ENCODE data around the gene RACGAP1. TPM values are rescaled to one million over a fixed set of nuclear protein-coding genes. Genes with fewer than 3 reads are reported as not detected.

The RACGAP1 gene
- total RNA-seq, 4 donors from 2014 or later = 13.8 to 20.4 (median 16.2) TPM

DNA sequence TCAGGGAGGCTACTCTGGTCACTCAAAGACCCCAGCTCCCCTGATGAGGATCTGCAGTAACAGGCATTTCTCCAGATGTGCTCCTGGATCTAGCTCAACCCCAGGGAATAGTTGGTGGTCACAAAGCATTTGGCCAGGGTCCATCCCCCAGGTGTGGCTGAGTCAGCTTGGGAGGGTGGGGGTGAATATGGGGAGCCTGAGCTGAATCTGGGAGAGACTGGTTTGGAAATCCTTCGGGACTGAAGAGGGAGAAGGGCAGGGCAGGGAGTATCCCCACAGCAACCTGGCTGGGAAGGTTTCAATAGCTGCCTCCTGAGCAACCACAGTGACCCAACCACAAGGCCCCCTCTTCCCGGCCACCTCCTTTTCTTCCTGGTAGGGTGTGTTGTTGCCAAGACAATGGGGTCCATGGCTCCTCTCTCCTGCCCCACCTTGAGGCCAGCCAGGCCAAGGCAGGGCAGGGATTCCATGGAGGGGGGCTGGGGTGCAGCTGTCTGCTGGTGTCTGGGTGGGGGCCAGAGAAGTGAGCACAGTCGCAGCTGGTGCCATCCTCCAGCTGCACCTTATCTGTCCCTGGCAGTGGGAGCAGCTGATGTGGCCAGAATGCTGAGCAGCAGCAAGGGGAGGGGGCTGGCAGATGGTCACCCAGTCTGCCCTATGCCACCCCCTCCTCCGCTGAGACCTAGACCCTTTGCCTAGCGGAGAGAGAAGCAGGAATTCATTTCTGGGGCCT, 37.6 kb upstream of the RACGAP1 start:
- Histone ChIP-seq H3K4me3 (no peak overlapping the region), H3K9me3 (no peaks in the 10 kb centered on the region), H3K36me3 (no peaks in the 10 kb centered on the region), H3K4me1 (peaks cover 3% of the 10 kb centered on the region), H3K27me3 (no peaks in the 10 kb centered on the region), H3K27ac (no peak overlapping the region)
- no peak for DNase-seq (ENCODE audit: low spot score in 2 of 2)
- 80% methylated on average over 4 of the region's 5 CpGs for WGBS
- TF ChIP-seq POLR2A (IDR thresholded peaks at IDR 0.05) (no peak), EP300 (IDR thresholded peaks at IDR 0.05) (no peak), POLR2AphosphoS5 (IDR thresholded peaks at IDR 0.05) (no peak)
- TF ChIP-seq, protein P1, sequence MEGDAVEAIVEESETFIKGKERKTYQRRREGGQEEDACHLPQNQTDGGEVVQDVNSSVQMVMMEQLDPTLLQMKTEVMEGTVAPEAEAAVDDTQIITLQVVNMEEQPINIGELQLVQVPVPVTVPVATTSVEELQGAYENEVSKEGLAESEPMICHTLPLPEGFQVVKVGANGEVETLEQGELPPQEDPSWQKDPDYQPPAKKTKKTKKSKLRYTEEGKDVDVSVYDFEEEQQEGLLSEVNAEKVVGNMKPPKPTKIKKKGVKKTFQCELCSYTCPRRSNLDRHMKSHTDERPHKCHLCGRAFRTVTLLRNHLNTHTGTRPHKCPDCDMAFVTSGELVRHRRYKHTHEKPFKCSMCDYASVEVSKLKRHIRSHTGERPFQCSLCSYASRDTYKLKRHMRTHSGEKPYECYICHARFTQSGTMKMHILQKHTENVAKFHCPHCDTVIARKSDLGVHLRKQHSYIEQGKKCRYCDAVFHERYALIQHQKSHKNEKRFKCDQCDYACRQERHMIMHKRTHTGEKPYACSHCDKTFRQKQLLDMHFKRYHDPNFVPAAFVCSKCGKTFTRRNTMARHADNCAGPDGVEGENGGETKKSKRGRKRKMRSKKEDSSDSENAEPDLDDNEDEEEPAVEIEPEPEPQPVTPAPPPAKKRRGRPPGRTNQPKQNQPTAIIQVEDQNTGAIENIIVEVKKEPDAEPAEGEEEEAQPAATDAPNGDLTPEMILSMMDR (IDR thresholded peaks at IDR 0.05) = no peak

GRCh38 chr12:50061946-50062686, 36.8 kb upstream of the RACGAP1 start:
- TF ChIP-seq EP300 (IDR thresholded peaks at IDR 0.05) = no peak
- TF ChIP-seq, protein P1 (IDR thresholded peaks at IDR 0.05) = no peak
- no peak for TF ChIP-seq POLR2AphosphoS5 (IDR thresholded peaks at IDR 0.05)
- TF ChIP-seq POLR2A (IDR thresholded peaks at IDR 0.05) = no peak
- Histone ChIP-seq H3K9me3 (no peaks in the 10 kb centered on the region), H3K27me3 (no peaks in the 10 kb centered on the region), H3K4me1 (peaks cover 6% of the 10 kb centered on the region), H3K36me3 (no peaks in the 10 kb centered on the region), H3K27ac (no peak overlapping the region), H3K4me3 (no peak overlapping the region)
- DNase-seq (ENCODE audit: low spot score in 2 of 2) = no peak
- WGBS = 67% methylated on average over 6 of the region's 6 CpGs

- Histone ChIP-seq H3K9me3 (no peaks in the 10 kb centered on the region), H3K27ac (no peak overlapping the region), H3K27me3 (no peaks in the 10 kb centered on the region), H3K36me3 (no peaks in the 10 kb centered on the region), H3K4me1 (peaks cover 15% of the 10 kb centered on the region), H3K4me3 (no peak overlapping the region)
- no peak for TF ChIP-seq POLR2A (IDR thresholded peaks at IDR 0.05)
- 96% methylated on average over 2 of the region's 2 CpGs for WGBS
- DNase-seq (ENCODE audit: low spot score in 2 of 2) = no peak
Measured at GRCh38 chr12:50061171-50061570, 35.9 kb upstream of the RACGAP1 start.

DNA sequence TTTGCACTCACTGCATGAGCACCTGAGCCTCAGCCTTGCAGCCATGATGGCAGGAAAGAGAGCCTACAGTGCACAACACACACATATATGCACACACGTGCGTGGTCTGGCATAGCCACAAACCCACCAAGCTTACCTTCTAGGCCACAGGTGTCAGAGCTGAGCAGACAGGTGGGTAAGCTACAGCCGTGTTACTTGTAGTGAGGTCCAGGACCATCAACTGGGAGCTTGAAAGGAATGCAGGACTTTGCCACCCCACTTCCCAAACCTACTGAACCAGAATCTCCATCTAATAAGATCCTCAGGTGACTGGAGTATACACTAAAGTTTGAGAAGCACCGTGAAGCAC, 34.8 kb upstream of the RACGAP1 start:
- Histone ChIP-seq H3K36me3 (no peaks in the 10 kb centered on the region), H3K27ac (no peak overlapping the region), H3K9me3 (no peaks in the 10 kb centered on the region), H3K4me1 (peaks cover 22% of the 10 kb centered on the region), H3K4me3 (no peak overlapping the region), H3K27me3 (no peaks in the 10 kb centered on the region)
- 74% methylated on average over 4 of the region's 4 CpGs for WGBS
- no peak for DNase-seq (ENCODE audit: low spot score in 2 of 2)
- no peak for TF ChIP-seq POLR2AphosphoS5 (IDR thresholded peaks at IDR 0.05)
- no peak for TF ChIP-seq POLR2A (IDR thresholded peaks at IDR 0.05)

GRCh38 chr12:50059440-50060119, 34.3 kb upstream of the RACGAP1 start:
- WGBS = no CpG with 5 or more reads among the region's 12 CpGs
- TF ChIP-seq, protein P1 (IDR thresholded peaks at IDR 0.05) = no peak
- TF ChIP-seq POLR2AphosphoS5 (IDR thresholded peaks at IDR 0.05) (no peak), POLR2A (IDR thresholded peaks at IDR 0.05) (no peak), EP300 (IDR thresholded peaks at IDR 0.05) (no peak)
- H3K9me3 ChIP-seq = no peaks in the 10 kb centered on the region
- H3K27ac ChIP-seq = no peak overlapping the region
- no peaks in the 10 kb centered on the region for H3K36me3 ChIP-seq
- peaks cover 22% of the 10 kb centered on the region for H3K4me1 ChIP-seq
- no peak for DNase-seq (ENCODE audit: low spot score in 2 of 2)
- no peaks in the 10 kb centered on the region for H3K27me3 ChIP-seq
- H3K4me3 ChIP-seq = no peak overlapping the region

GRCh38 chr12:50058743-50059312, 33.5 kb upstream of the RACGAP1 start:
- no peak for DNase-seq (ENCODE audit: low spot score in 2 of 2)
- Histone ChIP-seq H3K4me3 (no peak overlapping the region), H3K36me3 (no peaks in the 10 kb centered on the region), H3K4me1 (peaks cover 22% of the 10 kb centered on the region), H3K27me3 (no peaks in the 10 kb centered on the region), H3K9me3 (no peaks in the 10 kb centered on the region), H3K27ac (no peak overlapping the region)
- TF ChIP-seq POLR2A (IDR thresholded peaks at IDR 0.05) (no peak), POLR2AphosphoS5 (IDR thresholded peaks at IDR 0.05) (no peak)
- WGBS = 95% methylated on average over 3 of the region's 15 CpGs
